GM12873 (cell line): Measurements from ENCODE around the gene IL10.

Source experiments
- TF ChIP-seq, protein P1 (sequence below): IDR thresholded peaks from 2 replicates; pipeline ENCODE4 v1.5.1; 2012; ENCODE audit warnings: low read depth, mild to moderate bottlenecking, moderate library complexity, low read length, control low read depth; ENCODE audit not compliant: insufficient read depth; ENCODE audit errors: missing control alignments

IL10 gene

DNA sequence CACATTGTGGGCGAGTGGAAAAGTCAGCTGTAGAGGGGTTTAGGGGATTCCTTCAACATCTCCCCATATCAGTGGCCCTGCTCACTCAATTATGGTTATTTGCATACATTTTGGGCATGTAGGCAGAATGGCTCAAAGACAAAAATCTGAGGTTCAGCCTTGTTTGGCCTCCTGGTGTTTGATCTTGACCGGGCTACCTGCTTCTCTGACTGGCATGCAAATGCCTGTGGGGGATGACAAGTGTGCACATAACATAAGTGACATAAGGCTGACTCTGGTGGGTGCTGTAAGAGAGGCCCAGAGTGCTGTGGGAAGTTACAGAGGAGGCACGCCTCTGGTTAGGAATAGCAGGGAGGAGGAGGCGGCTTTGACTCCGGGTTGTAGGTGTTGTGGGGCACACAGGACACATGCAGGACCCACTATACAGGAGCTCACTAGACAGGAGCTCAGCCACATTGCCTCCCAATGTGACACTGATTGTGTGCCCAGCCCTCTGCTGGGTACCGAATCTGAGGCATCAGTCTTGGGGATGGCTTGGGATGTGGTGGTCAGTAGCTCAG is 31.1 kb downstream of the IL10 start:
- TF ChIP-seq, protein P1, sequence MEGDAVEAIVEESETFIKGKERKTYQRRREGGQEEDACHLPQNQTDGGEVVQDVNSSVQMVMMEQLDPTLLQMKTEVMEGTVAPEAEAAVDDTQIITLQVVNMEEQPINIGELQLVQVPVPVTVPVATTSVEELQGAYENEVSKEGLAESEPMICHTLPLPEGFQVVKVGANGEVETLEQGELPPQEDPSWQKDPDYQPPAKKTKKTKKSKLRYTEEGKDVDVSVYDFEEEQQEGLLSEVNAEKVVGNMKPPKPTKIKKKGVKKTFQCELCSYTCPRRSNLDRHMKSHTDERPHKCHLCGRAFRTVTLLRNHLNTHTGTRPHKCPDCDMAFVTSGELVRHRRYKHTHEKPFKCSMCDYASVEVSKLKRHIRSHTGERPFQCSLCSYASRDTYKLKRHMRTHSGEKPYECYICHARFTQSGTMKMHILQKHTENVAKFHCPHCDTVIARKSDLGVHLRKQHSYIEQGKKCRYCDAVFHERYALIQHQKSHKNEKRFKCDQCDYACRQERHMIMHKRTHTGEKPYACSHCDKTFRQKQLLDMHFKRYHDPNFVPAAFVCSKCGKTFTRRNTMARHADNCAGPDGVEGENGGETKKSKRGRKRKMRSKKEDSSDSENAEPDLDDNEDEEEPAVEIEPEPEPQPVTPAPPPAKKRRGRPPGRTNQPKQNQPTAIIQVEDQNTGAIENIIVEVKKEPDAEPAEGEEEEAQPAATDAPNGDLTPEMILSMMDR: no peak

GRCh38 chr1:206739411-206740076 is 32.8 kb downstream of the IL10 start:
- TF ChIP-seq, protein P1: no peak

DNA sequence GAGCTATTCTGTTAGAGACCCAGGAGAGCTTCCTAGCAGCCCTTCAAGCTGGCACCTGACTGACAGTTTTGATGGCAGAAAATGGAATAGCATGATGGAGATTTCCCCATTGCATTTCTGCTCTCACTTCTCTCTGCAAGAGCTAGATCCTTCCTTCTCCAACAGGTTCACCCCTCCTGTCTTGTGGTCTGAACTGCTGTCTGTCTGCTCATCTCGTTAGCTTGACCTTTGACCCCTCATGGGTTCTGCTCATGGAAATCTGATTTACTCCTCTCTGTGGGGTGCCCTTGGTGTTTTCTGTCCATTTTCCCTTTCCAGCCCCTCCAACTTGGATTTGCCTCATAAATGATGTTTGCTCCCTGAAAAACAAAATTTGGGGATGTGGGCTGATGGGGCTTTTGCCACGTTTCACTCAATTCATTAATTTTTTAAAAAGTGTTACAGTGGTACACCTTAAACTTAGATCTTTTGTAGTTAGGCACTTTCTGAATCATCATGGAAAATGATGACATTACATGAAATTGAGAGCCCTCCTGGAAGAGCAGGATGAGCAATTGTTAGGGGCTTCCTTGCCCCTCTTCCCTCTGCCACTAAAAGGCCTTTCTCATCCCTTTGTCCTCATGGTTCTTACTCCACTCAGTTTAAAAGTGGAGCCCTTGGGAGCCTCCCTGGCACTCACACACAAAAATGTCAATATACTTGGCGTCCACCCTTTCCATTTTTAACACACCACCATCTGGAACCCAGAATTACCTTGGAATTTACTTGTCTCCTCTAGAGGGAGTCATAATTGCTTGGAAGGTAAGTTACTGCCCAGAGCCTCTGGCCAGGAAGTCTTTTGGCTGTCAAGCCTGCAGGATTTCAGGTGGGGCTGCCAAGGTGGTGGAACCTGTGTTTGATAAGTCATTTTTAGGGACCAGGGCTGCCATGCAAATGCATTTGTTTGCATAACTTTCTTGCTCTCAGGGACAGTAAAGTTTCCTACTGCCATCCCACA is 33.6 kb downstream of the IL10 start:
- TF ChIP-seq, protein P1: peak; percentile 44

GRCh38 chr1:206737729-206738201 is 34.5 kb downstream of the IL10 start:
- TF ChIP-seq, protein P1: no peak

- TF ChIP-seq, protein P1: no peak
These were observed 35.2 kb downstream of the IL10 start for GRCh38 chr1:206736878-206737728.

DNA sequence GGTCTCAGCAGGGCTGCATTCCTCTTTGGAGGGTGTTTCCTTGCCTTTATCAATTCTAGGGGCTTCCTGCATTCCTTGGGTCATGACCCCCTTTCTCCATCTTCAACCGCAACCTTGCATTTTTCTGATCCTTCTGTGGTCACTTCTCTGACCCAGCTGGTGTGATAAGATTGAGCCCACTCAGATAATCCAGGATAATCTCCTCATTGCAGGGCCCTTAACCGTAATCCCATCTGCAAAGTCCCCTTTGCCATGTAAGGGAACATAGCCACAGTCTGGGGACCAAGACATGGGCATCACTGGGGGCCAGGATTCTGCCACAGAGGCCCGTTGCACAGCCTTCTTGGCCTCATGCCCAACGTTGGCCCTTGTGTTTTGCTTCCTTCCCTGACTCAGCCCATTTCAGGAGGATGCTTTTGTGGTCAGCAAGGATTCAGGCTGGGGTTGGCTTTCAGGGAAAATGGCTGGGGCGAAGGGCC is 36.7 kb downstream of the IL10 start:
- TF ChIP-seq, protein P1: no peak
